ENCODE results near the gene CD6.

Gene CD6

GRCh38 chr11:61007956-61008896, 36.7 kb downstream of the CD6 start:
- TF ChIP-seq SIN3A (IDR thresholded peaks at IDR 0.05; ENCODE audit: borderline replicate concordance, insufficient read depth, low read length) (no peak), POLR2AphosphoS5 (IDR thresholded peaks at IDR 0.05; ENCODE audit: low read depth, low read length) (no peak), FOXP2 (optimal IDR thresholded peaks at IDR 0.05; ENCODE audit: borderline replicate concordance, extremely low read depth, extremely low read length, insufficient read depth) (no peak), TAF1 (IDR thresholded peaks at IDR 0.05; ENCODE audit: borderline replicate concordance, insufficient read depth, low read length) (no peak)
- TF ChIP-seq, protein P1, sequence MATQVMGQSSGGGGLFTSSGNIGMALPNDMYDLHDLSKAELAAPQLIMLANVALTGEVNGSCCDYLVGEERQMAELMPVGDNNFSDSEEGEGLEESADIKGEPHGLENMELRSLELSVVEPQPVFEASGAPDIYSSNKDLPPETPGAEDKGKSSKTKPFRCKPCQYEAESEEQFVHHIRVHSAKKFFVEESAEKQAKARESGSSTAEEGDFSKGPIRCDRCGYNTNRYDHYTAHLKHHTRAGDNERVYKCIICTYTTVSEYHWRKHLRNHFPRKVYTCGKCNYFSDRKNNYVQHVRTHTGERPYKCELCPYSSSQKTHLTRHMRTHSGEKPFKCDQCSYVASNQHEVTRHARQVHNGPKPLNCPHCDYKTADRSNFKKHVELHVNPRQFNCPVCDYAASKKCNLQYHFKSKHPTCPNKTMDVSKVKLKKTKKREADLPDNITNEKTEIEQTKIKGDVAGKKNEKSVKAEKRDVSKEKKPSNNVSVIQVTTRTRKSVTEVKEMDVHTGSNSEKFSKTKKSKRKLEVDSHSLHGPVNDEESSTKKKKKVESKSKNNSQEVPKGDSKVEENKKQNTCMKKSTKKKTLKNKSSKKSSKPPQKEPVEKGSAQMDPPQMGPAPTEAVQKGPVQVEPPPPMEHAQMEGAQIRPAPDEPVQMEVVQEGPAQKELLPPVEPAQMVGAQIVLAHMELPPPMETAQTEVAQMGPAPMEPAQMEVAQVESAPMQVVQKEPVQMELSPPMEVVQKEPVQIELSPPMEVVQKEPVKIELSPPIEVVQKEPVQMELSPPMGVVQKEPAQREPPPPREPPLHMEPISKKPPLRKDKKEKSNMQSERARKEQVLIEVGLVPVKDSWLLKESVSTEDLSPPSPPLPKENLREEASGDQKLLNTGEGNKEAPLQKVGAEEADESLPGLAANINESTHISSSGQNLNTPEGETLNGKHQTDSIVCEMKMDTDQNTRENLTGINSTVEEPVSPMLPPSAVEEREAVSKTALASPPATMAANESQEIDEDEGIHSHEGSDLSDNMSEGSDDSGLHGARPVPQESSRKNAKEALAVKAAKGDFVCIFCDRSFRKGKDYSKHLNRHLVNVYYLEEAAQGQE (IDR thresholded peaks at IDR 0.05; ENCODE audit: insufficient read depth in 1 of 2, low read depth in 2 of 2, low read length in 2 of 2), result no peak

- TF ChIP-seq TAF1 (IDR thresholded peaks at IDR 0.05; ENCODE audit: borderline replicate concordance, insufficient read depth, low read length) (no peak), FOXP2 (optimal IDR thresholded peaks at IDR 0.05; ENCODE audit: borderline replicate concordance, extremely low read depth, extremely low read length, insufficient read depth) (no peak), POLR2AphosphoS5 (IDR thresholded peaks at IDR 0.05; ENCODE audit: low read depth, low read length) (no peak), SIN3A (IDR thresholded peaks at IDR 0.05; ENCODE audit: borderline replicate concordance, insufficient read depth, low read length) (no peak)
- TF ChIP-seq, protein P1 (IDR thresholded peaks at IDR 0.05; ENCODE audit: insufficient read depth in 1 of 2, low read depth in 2 of 2, low read length in 2 of 2), result no peak
Measured at GRCh38 chr11:61008971-61009370, 37.5 kb downstream of the CD6 start.

- TF ChIP-seq POLR2AphosphoS5 (IDR thresholded peaks at IDR 0.05; ENCODE audit: low read depth, low read length) (no peak), FOXP2 (optimal IDR thresholded peaks at IDR 0.05; ENCODE audit: borderline replicate concordance, extremely low read depth, extremely low read length, insufficient read depth) (no peak), TAF1 (IDR thresholded peaks at IDR 0.05; ENCODE audit: borderline replicate concordance, insufficient read depth, low read length) (no peak), SIN3A (IDR thresholded peaks at IDR 0.05; ENCODE audit: borderline replicate concordance, insufficient read depth, low read length) (no peak)
- TF ChIP-seq, protein P1 (IDR thresholded peaks at IDR 0.05; ENCODE audit: insufficient read depth in 1 of 2, low read depth in 2 of 2, low read length in 2 of 2), result no peak
Measured at GRCh38 chr11:61009392-61010275, 38.2 kb downstream of the CD6 start.

DNA sequence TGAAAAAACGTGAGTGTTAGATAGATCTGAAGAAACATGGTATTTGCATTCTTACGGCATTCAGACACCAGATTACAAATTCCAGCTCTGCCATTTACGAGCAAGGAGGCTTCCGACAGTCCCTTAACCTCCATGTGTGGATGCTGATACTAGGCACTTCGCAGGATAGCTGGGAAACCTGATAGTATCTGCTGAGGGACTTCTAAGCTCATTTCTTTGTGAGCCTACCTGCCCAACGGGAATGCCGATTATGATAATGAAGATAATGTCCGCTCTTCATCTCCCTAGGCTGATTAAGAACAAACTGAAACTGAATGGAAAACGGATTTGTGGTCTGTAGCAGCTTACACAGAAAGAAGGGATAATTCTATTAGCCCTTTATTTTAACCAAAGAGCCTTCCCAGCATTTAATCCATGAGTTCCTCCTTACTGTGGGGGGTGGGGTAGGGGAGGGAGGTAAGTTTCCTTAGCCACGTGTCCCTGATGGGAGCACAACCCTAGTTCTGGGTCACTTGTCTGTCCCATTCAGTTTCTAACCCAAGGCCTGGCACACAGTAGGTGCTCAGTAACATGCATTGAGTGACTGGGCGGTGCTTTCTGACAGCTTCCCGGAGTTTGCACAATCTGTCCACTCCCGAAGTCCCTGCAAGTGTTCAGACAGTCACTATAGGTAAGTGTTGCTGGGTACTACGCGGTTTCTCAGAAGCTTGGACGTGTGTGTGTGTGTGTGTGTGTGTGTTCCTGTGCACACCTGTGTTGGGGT, 39.2 kb downstream of the CD6 start:
- TF ChIP-seq FOXP2 (optimal IDR thresholded peaks at IDR 0.05; ENCODE audit: borderline replicate concordance, extremely low read depth, extremely low read length, insufficient read depth), result no peak

All from PFSK-1 (cell line).